GM18526 (cell line): ENCODE results near the gene LRMDA.

ENCODE experiments used
- POLR2A ChIP-seq: IDR thresholded peaks from 3 replicates; pipeline ENCODE4 v1.6.1; 2011; ENCODE audit not compliant: insufficient read length; ENCODE audit errors: extremely low read depth

The LRMDA gene

DNA sequence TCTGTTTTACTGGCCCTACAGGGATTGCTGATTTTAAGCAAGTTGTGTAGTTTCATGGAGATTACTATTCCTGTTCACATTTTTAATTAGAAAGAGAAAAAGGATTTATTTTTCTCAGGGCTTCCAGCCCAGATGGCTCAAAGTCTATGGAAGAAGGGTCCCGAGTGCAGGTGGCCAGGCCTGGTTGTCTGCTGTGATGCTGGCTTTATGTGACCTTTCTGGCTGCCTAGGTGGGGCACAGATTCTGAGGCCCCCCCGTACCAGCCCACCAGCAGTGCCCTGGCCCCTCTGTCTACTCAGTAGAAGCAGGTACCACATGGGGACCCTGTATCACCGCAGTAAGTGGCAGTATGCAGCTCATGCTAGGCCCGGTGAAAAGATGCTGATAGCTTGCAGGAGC is 426.5 kb downstream of the LRMDA start:
- TF ChIP-seq POLR2A: no peak

DNA sequence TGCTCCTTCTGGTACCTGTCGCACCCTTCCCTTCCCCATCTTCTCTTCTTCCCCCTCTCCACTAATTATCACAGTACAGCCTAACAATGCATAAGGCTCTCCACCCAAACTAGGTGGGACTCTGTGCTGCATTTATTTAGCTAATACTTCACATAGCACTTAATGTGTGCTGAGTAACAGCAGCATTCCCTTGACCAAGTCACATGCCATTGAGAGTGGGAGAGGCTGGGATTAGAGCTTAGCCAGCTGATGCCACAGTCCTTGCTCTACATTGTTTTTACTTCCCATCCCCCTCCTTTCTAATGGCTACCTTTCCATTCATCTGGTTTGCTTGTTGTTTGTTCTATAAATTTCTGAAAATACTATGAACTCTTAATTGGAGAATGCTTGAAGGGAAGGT is 426.9 kb downstream of the LRMDA start:
- TF ChIP-seq POLR2A: no peak

DNA sequence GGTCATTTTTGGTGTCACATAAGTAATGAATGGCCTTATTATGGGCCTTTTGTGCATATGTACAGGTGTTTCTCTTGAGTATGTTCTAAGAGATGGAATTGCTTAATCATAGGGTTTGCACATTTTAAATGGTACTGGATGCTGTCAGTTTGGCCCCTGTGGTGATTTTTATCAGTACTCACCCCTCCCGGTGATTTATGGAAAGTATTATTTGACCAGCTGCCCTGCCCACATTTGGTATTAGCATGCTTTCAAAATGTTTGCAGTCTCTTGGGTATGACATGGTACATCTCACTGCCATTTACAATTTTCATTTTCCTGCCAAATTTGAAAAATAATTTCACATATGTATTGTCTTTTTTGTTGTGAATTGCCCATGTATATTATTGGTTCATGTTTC is 427.7 kb downstream of the LRMDA start:
- no peak for TF ChIP-seq POLR2A

DNA sequence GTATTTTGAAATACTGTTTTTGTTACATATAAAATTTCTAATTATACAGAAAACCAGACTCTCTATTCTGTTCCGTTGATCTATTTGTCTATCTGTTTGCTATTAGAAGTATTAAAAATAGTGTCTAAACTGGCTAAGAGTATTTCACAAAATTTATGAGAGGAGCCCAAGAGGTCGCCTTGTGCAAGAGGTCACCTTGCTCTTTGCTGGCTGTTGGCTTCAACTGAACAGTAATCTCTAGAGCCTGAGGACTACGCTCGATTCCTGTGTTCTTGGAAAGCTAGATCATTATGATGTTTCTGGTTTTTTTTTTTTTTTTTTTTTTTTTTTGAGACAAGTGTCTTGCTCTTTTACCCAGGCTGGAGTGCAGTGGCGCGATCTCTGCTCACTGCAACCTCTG is 428.6 kb downstream of the LRMDA start:
- TF ChIP-seq POLR2A: no peak

GRCh38 chr10:75861582-75861981 is 430.2 kb downstream of the LRMDA start:
- TF ChIP-seq POLR2A: no peak

DNA sequence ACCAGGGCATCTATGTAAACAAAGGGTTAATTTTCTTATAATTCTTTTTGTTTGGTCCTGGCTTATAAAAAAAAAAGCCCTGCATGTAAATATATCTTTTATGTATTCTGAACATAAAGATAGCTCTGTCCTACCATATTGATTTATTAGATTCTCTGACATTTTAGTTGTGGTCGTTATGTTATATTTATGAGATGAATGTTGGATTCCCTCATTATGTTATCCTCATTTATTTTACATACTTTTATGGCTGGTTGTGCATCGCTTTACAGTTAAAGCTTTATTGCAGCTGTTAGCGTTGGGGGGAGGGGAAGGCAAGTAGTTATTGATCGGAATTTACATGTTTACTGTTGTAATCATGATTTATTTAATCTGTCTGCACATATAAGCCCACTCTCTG is 431.5 kb downstream of the LRMDA start:
- no peak for TF ChIP-seq POLR2A

DNA sequence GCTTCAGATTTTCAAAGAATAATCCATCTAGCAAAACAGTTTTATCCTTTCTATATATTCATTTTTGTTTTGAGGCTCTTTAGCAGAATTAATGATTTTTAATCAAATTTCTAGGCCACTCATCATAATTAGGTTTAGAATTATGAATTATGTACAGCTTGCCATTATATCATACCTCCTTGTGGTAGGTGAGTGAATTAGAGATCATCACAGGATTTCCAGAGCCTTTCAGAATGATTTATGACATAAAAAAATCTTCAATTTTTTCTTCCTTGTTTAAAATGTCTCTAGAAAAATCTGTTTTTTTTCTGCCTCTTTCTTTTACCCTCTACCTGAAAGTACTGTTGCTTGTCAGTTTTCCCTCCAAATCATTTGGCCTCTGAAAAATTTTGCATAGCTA is 433.3 kb downstream of the LRMDA start:
- TF ChIP-seq POLR2A: no peak

GRCh38 chr10:75865413-75866299 is 434.2 kb downstream of the LRMDA start:
- TF ChIP-seq POLR2A: no peak

DNA sequence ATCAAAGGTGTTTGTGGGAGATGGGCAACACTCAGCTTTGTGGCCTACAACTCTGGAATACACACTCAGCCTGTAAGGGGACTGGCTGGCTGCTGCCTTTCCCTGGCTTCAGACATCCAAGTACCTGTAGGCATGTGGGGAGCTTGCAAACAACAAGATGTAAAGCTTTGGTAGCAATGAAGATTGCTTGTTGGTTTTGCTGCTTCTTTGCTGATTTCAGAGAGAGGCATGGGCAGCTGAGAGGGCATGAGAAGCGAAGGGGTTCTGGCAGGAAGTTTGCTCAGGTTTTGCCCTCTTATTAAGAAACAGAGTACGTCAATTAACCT is 434.8 kb downstream of the LRMDA start:
- TF ChIP-seq POLR2A: no peak

DNA sequence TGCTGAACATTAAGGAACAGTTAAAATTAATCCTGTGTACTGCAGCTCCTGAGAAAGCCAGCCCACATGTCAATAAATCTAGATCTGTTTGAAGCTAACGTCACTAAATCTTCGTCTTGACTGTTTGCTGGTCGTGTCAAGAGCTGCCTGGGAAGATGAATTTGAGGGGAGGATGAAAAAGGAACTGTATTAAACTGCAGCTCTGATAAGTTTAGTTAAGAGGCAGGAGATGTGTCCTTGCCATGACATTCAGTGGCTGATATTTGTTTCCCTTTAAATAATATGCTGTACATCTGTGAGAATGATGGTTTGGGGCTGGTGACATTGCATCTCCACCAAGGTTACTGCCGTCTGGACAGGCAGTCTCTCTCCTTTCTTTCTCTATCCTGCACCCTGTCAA is 435.3 kb downstream of the LRMDA start:
- no peak for TF ChIP-seq POLR2A

- no peak for TF ChIP-seq POLR2A
Measured at GRCh38 chr10:75868574-75868973, 437.1 kb downstream of the LRMDA start.

DNA sequence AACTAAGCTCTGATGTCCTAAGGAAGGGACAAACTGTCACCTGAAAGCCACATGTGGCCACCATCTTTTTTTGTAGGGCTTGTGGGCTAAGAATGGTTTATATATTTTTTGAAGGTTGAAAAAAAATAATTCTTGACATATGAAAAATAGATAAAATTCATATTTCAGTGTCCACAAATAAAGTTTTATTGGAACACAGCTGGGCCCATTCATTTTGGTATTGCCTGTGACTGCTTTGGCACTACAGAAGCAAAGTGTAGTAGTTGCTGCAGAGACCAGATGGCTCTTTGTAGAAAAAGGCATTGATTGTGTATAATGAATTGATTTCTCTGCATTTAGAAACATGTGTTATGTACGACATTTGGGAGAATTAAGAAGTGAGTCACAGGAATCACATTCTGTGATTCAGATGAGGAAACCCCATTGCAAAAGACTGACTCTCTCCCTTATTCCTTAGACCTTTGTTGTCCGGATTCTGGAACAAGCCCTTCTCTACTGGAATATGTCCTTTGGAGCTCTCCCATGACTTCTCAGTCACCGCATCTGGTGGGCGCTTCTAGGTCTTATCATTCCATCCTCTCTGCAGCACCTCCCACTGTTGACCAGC is 438.7 kb downstream of the LRMDA start:
- TF ChIP-seq POLR2A: no peak

GRCh38 chr10:75875740-75876139 is 444.3 kb downstream of the LRMDA start:
- no peak for TF ChIP-seq POLR2A

DNA sequence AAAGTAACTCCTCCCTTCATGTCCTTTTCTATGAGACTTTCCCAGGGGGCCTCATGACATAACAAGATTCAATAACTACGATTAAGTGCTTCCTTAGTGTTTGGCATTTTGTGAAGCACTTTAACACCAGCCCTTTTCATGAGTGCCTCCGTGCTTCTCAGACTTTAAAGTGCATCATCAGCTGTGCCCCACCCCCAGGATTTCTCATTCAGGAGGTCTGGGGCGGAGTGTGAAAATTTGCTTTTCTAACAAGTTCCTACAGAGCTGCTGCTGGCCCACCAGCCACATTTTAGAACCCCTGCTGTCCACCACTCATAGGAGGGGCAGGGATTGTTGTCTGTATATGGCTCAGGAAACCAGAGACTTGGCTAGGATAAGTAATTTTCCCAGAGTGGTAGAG is 445.3 kb downstream of the LRMDA start:
- TF ChIP-seq POLR2A: no peak

DNA sequence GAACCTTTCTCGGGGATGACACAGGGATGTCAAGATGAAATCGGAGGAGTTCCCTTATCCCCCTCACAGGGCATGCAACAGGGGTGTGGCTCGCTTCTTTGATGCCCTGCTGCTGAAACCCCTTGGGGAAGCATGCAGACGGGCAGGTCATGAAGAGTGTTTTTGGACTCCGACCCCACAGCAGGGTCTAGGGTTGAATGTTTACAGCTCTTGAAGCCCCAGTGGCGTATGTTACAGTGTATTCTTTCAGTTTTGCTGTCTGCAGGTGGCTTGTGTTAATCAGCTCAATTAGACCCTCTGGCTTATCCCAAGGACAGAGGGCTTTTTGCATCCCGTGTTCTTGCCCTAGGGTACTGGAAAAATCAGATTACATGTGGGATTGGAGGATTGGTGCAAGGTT is 446.5 kb downstream of the LRMDA start:
- TF ChIP-seq POLR2A: no peak

- no peak for TF ChIP-seq POLR2A
Measured at GRCh38 chr10:75878586-75878985, 447.2 kb downstream of the LRMDA start.
